Stimulated activated CD8-positive, alpha-beta memory T cell treated with anti-CD3 and anti-CD28 coated beads, Interleukin-12 subunit alpha, Interleukin-12 subunit beta, amount 100 ng/mL, for 4 hours (primary cell): Measurements from ENCODE around the gene IVD.

Source experiments
- DNase-seq: peaks from one replicate; pipeline ENCODE4 v3.0.0-alpha.2; 2020; ENCODE audit warnings: low read depth

Gene IVD

DNA sequence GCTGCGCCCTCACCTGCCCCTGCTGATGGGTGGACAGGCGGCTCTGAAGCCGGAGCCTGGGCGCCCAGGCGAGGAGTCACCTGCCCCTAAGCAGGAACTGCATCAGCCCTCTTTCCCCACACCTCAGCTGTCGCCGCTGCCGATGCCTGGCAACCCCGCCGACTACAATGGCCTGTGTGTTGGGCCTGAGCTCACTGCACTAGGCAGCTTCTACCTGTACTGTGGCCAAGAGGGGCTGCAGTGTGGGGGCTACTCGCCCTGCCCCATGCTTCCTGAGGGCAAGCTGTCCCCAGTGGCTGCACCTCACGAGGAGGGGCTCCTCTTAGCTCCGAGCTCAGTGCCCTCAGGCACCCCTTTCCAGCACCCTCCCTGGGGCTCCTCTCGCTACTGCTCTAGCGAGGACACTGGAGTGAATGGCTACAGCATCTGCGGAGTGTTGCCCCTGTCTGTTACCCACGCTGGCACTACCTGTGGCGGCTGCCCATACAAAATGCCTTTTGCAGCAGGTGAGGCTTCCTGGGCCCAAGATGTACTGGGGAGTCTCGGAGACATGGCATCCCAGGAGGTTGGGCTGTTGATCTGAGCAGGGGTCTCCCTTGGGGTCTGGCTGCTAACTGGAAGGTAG lies 53.9 kb downstream of the IVD start:
- DNase-seq, result no peak

DNA sequence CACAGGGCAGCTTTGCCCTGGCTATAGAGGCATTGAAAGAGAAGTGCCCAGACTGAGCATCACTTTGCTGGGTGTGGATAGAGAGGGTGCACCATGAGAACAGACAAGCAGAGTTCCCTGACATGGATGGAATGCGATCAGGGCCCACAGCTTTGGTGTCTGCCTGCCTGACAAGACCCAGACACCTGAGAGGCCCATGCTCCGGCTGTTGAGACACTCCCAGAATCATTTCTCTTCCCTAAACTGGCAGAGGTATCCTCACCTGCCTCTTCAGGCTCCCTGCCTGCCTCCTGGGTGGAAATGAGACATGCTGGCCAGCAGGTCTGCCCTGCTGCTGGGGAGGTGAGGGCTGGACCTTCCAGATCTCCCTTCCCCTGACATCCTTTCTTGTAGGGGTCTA lies 54.8 kb downstream of the IVD start:
- DNase-seq, result no peak

GRCh38 chr15:40461958-40462357 lies 56.4 kb downstream of the IVD start:
- no peak for DNase-seq

DNA sequence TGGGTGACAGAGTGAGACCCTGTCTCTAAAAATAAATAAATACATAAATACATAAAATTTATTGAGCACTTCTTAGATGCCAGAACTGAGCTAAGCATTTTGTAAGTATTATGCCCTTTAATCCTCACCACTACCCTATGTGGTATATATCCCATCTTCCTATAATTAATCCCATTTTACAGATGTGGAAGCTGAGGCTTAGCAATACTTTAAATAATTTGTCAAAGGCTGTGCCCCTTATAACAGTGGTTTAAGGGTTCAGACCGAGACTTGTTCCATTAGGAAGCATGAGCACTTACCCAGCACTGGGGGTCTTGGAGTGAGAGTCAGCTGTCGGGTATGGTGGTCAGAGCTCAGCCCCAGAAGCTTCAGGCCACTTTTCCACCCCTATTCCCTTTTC lies 57.7 kb downstream of the IVD start:
- no peak for DNase-seq

- no peak for DNase-seq
These were observed 58.4 kb downstream of the IVD start for GRCh38 chr15:40463886-40464545.

- no peak for DNase-seq
These were observed 59.1 kb downstream of the IVD start for GRCh38 chr15:40464595-40465185.

- no peak for DNase-seq
These were observed 60.3 kb downstream of the IVD start for GRCh38 chr15:40465939-40466338.

DNA sequence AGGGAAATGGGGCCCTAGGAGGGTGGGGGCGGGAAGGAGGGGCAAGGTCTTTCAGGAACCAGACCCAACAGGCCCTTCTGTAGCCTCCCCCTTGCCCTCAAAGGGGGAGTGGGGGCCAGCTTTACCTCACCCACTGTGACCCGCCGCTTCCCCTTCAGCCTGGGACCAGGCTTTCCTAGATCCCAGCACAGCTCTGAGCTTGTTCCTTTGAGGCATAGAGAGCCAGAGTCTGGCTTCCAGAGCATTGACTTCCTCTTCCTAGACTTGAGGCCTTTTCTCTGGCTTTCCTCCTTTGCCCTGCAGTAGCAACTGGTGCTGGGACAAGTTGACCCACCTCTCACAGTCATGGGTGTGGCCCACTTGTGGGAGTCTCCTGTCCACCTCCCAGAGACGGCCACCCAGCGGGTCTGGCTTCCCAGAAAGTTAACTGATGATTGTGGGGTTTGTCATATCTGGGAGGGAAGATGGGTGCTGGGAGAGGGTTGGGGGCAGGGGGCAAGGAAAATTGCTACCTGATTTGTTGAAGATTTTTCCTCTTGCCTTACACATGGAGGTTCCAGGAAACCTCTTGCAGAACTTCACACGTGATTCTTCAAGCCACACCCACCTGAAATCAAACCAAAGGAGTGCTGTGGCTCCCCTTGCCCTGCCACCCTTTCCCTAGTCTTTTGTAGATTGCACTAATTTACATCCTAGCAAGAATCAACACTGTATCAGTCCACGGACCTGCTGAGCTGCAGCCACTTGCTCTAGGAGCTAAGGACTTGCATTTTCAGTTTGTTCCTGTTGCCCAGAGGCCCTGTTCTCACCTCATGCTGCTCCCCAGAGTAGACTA lies 61.0 kb downstream of the IVD start:
- DNase-seq, result no peak

- DNase-seq, result no peak
These were observed 61.6 kb downstream of the IVD start for GRCh38 chr15:40467261-40467615.

DNA sequence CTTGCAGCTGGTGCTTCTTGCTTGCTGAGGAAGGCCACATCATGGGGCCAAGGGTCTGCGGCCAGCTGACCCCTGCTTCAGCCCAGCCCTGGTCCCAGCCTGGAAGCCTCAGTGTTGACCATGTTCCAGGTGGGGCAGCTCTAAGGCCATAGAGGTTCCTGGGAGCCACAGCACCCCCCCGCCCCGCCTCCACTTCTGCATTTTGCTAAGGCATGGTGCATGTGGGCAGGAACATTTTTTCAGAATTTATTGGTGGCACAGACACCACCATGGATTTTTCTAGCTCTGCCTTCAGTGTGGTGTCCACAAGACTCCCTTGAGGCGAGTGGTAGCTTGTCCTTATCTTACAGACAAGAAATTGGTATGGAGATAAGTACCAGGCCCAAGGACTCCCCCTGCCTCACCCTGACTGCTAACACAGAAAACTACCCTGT lies 63.3 kb downstream of the IVD start:
- no peak for DNase-seq

DNA sequence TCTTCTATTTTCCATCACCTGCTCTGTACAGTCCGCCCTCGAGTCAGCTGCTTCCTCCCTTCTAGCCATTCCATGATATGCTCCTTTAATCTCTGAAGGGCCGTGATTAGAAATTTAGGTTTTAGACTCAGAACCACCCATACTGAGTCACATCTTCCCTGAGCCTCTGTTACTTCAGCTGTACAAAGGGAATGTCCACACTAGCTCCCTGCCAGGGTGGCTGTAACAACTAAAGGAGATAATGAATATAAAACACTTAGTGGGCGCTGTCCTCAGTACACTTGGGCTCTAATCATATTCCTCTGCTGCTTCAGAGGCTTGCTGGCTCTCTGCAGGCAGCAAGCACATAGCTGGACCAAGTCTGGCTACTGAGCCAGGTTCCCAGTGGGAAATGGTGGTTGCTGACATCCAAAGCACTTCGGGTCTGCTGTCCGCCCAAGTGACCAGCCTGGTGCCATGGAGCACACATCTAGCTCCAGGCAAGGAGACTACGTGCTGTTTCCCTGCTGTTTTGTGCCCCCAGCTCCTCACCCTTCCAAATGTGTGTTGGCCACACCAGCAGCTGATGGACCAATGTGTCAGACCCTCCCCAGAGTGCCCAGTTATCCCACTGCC lies 64.3 kb downstream of the IVD start:
- DNase-seq, result no peak

DNA sequence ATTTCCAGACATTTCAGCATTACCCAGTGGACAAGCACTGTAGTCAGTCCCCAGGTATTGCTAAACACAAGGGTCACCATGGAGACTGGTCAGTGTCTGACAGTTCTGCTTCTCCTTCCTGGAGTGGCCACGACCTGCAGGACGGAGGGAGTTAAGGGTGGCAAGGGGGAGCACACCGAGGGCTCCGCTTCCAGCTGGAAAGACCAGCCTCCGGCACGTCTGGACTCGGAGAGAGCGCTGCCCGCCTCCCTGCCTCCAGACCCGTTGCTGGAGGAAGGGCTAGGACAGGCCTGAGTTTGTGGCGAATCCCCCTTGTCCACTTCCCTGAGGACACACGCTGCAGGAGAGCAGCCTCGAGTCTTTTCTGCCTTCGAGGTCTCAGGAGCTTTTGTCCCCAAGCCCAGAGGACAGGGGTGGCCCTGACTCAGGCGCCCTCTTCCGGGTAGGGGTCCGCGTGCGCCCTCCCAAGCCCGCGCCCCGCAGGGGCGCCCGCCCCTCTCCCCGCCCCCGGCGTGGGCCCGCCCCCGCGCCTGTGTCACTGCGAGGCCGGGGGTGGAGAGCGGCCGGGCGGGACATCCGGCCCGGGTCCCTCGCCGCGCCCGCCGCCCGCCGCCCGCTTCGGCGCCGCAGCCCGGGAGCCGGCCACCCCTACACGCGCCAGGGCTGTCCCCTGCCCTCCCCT lies 65.0 kb downstream of the IVD start, which contains the start of gene CHST14:
Gene CHST14, plus strand, starts transcription at position 562 of the 682 bp plus-strand sequence. CDS start 230 bp downstream, outside the sequence.
- DNase-seq, result peak; percentile 51
